HEK293T (cell line): ENCODE measurements around the gene LRIG2.

Experiments
- CTCF ChIA-PET: fragments of 350-600 bp; formaldehyde crosslinking; extraction: SDS; loops from one replicate; lab custom pipeline; 2021; ENCODE audit warnings: antibody characterized with exemption, inconsistent platforms; lab: Yijun Ruan, JAX
- POLR2A ChIA-PET: fragments of 350-600 bp; formaldehyde crosslinking; extraction: SDS; loops from one replicate; lab custom pipeline; 2020; ENCODE audit warnings: antibody characterized with exemption, inconsistent platforms; lab: Yijun Ruan, JAX
- DNase-seq: peaks from one replicate; pipeline ENCODE4 v3.0.0; 2012; ENCODE audit warnings: mixed read lengths; ENCODE audit errors: extremely low spot score
- ARNT ChIP-seq: fragments of 450-650 bp; IDR thresholded peaks from 2 replicates; pipeline ENCODE4 v1.6.1; 2017; ENCODE audit warnings: mild to moderate bottlenecking
- BHLHE40 ChIP-seq: fragments of 450-650 bp; IDR thresholded peaks from 2 replicates; pipeline ENCODE4 v1.6.1; 2016; ENCODE audit warnings: mild to moderate bottlenecking, moderate library complexity, borderline replicate concordance
- CTBP1 ChIP-seq: fragments of 450-650 bp; IDR thresholded peaks from 2 replicates; pipeline ENCODE4 v1.6.1; 2016; ENCODE audit warnings: borderline replicate concordance
- ELF4 ChIP-seq: fragments of 450-650 bp; IDR thresholded peaks from 2 replicates; pipeline ENCODE4 v1.6.1; 2017; ENCODE audit warnings: antibody characterized with exemption
- FOXA1 ChIP-seq: fragments of 450-650 bp; IDR thresholded peaks from 2 replicates; pipeline ENCODE4 v1.6.1; 2016; ENCODE audit warnings: mild to moderate bottlenecking
- FOXK2 ChIP-seq: fragments of 450-650 bp; IDR thresholded peaks from 2 replicates; pipeline ENCODE4 v1.6.1; 2016; ENCODE audit warnings: mild to moderate bottlenecking
- FOXM1 ChIP-seq: fragments of 450-650 bp; IDR thresholded peaks from 2 replicates; pipeline ENCODE4 v1.6.1; 2017; ENCODE audit warnings: mild to moderate bottlenecking, borderline replicate concordance
- HDGF ChIP-seq: fragments of 450-650 bp; IDR thresholded peaks from 2 replicates; pipeline ENCODE4 v1.6.1; 2017; ENCODE audit warnings: antibody characterized with exemption, borderline replicate concordance
- L3MBTL2 ChIP-seq: fragments of 450-650 bp; conservative IDR thresholded peaks from 2 replicates; pipeline ENCODE4 v1.6.1; 2016; ENCODE audit warnings: mild to moderate bottlenecking
- LEF1 ChIP-seq: fragments of 450-650 bp; IDR thresholded peaks from 2 replicates; pipeline ENCODE4 v1.6.1; 2017; ENCODE audit warnings: mild to moderate bottlenecking, borderline replicate concordance
- NFRKB ChIP-seq: fragments of 450-650 bp; IDR thresholded peaks from 2 replicates; pipeline ENCODE4 v1.6.1; 2016; ENCODE audit warnings: mild to moderate bottlenecking, moderate library complexity
- PKNOX1 ChIP-seq: fragments of 450-650 bp; IDR thresholded peaks from 2 replicates; pipeline ENCODE4 v1.6.1; 2016
- SP1 ChIP-seq: fragments of 450-650 bp; IDR thresholded peaks from 2 replicates; pipeline ENCODE4 v1.6.1; 2017
- SUZ12 ChIP-seq: fragments of 450-650 bp; IDR thresholded peaks from 2 replicates; pipeline ENCODE4 v1.6.1; 2016; ENCODE audit warnings: mild to moderate bottlenecking
- TARDBP ChIP-seq: fragments of 450-650 bp; IDR thresholded peaks from 2 replicates; pipeline ENCODE4 v1.6.1; 2016
- ZNF384 ChIP-seq: fragments of 450-650 bp; IDR thresholded peaks from 2 replicates; pipeline ENCODE4 v1.6.1; 2016

LRIG2 gene

GRCh38 chr1:113031171-113031933, 41.6 kb upstream of the LRIG2 start:
- DNase-seq: no peak
- TF ChIP-seq FOXA1 (no peak), FOXM1 (no peak), ZNF384 (no peak), SP1 (no peak), NFRKB (no peak), FOXK2 (no peak), LEF1 (no peak), CTBP1 (no peak), L3MBTL2 (no peak), ARNT (no peak), TARDBP (no peak), PKNOX1 (no peak)
- ChIA-PET CTCF (no interaction called here), POLR2A (no interaction called here)

- ChIA-PET CTCF (no interaction called here), POLR2A (no interaction called here)
- TF ChIP-seq ARNT (no peak), BHLHE40 (no peak), FOXA1 (no peak), L3MBTL2 (no peak), NFRKB (no peak), TARDBP (no peak), HDGF (no peak), PKNOX1 (no peak), SP1 (no peak), ZNF384 (no peak)
- no peak for DNase-seq
These were observed 37.9 kb upstream of the LRIG2 start for GRCh38 chr1:113035086-113035485.

GRCh38 chr1:113036639-113037321, 36.2 kb upstream of the LRIG2 start:
- TF ChIP-seq LEF1 (no peak), TARDBP (no peak), FOXK2 (no peak), HDGF (no peak), SUZ12 (no peak), ARNT (no peak), ZNF384 (no peak), NFRKB (no peak), L3MBTL2 (no peak), CTBP1 (no peak), FOXM1 (no peak), BHLHE40 (no peak), ELF4 (no peak), FOXA1 (no peak), SP1 (no peak), PKNOX1 (no peak)
- DNase-seq: no peak
- POLR2A ChIA-PET: no interaction called here
- CTCF ChIA-PET: no interaction called here

GRCh38 chr1:113040041-113040440, 33.0 kb upstream of the LRIG2 start:
- no peak for TF ChIP-seq HDGF
- no peak for TF ChIP-seq TARDBP
- no peak for TF ChIP-seq SP1
- no peak for TF ChIP-seq PKNOX1
- no peak for TF ChIP-seq NFRKB
- no peak for TF ChIP-seq ELF4
- TF ChIP-seq FOXK2: no peak
- TF ChIP-seq BHLHE40: no peak
- no peak for TF ChIP-seq CTBP1
- no peak for TF ChIP-seq SUZ12
- no peak for TF ChIP-seq ARNT
- no peak for TF ChIP-seq FOXM1
- no peak for TF ChIP-seq FOXA1
- no peak for TF ChIP-seq ZNF384
- no peak for TF ChIP-seq LEF1
- no peak for TF ChIP-seq L3MBTL2
- no peak for DNase-seq
- POLR2A ChIA-PET: no interaction called here
- CTCF ChIA-PET: no interaction called here
